Lower leg skin (tissue), 3 donors: Measurements from ENCODE around the gene OTUD3.
"Not testable (repeated sequence)": the region's sequence is repeated elsewhere in the genome, so short reads cannot be mapped to it uniquely, and the experiment has no call there.

Source experiments
- CTCF ChIP-seq, 3 donors: fragments of 450-650 bp; IDR thresholded peaks; one replicate each; pipeline ENCODE4 v1.5.1; 2016; ENCODE audit warnings: antibody characterized with exemption in 3 of 3, mild to moderate bottlenecking in 3 of 3, moderate library complexity in 2 of 3
- POLR2A ChIP-seq, 2 donors: fragments of 450-650 bp; IDR thresholded peaks; one replicate each; pipeline ENCODE4 v1.6.1; 2016 to 2017; ENCODE audit warnings: antibody characterized with exemption in 2 of 2, mild to moderate bottlenecking in 1 of 2, moderate library complexity in 1 of 2

DNA sequence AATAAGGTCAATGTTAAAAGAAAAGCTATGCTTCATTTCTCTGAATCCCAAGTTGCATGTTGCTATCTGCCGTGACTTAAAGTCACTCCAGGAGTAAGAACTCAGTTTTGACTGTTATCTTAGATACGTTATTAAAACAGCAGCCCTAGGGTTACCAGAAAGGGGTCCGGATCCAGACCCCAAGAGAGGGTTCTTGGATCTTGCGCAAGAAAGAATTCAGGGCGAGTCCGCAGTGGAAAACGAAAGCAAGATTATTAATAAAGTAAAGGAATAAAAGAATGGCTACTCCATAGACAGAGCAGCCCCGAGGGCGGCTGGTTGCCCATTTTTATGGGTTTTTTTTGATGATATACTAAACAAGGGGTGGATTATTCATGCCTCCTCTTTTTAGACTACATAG lies 34.9 kb upstream of the OTUD3 start:
- TF ChIP-seq CTCF, POLR2A (IDR thresholded peaks at IDR 0.05): not testable (repeated sequence)
